ENCODE data around the gene DDI2. TPM values are rescaled to one million over a fixed set of nuclear protein-coding genes. Genes with fewer than 3 reads are reported as not detected.

DDI2 gene
- total and polyA plus RNA-seq, 9 of the 15 experiments (the other 6 are each of a cell fraction or from before 2014, with no cell fraction given) = 6.5 to 48.4 (median 21.2) TPM

DNA sequence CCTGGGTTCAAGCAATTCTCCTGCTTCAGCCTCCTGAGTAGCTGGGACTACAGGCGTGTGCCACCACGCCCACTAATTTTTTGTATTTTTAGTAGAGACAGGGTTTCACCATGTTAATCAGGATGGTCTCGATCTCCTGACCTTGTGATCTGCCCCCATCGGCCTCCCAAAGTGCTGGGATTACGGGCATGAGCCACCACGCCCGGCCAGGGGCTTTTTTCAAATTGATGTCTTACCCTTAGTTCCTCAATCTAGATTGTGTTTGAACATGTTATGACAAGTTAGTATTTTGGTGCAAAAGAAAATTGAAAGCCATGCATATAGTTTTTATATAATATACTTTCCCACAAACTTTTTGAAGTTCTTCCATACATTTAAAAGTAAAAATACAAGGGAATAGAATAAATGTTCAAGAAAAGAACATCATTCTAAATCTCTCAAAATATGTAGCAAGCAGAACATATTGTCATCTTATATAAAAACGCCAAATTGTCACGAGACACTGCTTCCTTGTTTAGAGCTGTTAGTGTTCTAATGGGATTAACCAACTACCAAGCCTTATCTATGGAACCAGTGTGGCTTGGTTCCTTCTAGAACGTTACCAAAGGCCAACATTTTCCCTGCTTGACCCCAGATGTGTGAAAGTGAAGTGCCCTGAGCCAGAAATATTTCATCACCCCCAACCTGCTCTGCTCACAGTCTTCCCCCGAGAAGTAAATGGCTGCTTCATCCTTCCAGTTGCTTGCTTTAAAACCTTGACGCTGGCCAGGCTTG is 57.3 kb downstream of the DDI2 start (continued):
- TF ChIP-seq, protein P1, sequence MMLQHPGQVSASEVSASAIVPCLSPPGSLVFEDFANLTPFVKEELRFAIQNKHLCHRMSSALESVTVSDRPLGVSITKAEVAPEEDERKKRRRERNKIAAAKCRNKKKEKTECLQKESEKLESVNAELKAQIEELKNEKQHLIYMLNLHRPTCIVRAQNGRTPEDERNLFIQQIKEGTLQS (IDR thresholded peaks at IDR 0.05) = peak; percentile 79
- TF ChIP-seq, protein P1 (CRISPR knock-in tag; conservative IDR thresholded peaks at IDR 0.05) = no peak
- TF ChIP-seq, protein P2, sequence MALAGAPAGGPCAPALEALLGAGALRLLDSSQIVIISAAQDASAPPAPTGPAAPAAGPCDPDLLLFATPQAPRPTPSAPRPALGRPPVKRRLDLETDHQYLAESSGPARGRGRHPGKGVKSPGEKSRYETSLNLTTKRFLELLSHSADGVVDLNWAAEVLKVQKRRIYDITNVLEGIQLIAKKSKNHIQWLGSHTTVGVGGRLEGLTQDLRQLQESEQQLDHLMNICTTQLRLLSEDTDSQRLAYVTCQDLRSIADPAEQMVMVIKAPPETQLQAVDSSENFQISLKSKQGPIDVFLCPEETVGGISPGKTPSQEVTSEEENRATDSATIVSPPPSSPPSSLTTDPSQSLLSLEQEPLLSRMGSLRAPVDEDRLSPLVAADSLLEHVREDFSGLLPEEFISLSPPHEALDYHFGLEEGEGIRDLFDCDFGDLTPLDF (CRISPR knock-in tag; IDR thresholded peaks at IDR 0.05) = no peak
- TF ChIP-seq CBX2 (IDR thresholded peaks at IDR 0.05; ENCODE audit: insufficient read depth, low read length, poor library complexity, severe bottlenecking) (no peak), STAT5A (IDR thresholded peaks at IDR 0.05; ENCODE audit: borderline replicate concordance, low read length) (no peak; the same call in 1 of the 2 replicates), NR2C2 (CRISPR knock-in tag; IDR thresholded peaks at IDR 0.05) (no peak), NR2C2 (tag; IDR thresholded peaks at IDR 0.05) (peak; percentile 31; the same call in 1 of the 2 replicates), ZNF146 (CRISPR knock-in tag; IDR thresholded peaks at IDR 0.05; ENCODE audit: unreplicated experiment) (no peak), SMARCA4 (IDR thresholded peaks at IDR 0.05) (peak; percentile 14; the same call in 1 of the 2 replicates), RFX7 (CRISPR knock-in tag; IDR thresholded peaks at IDR 0.05) (no peak), IRF2 (CRISPR knock-in tag; IDR thresholded peaks at IDR 0.05) (no peak), CBFA2T3 (IDR thresholded peaks at IDR 0.05) (peak; percentile 82), PHF21A (IDR thresholded peaks at IDR 0.05; ENCODE audit: borderline replicate concordance, low read depth) (no peak), HMG20B (CRISPR knock-in tag; IDR thresholded peaks at IDR 0.05) (no peak)
- TF ChIP-seq, protein P3, sequence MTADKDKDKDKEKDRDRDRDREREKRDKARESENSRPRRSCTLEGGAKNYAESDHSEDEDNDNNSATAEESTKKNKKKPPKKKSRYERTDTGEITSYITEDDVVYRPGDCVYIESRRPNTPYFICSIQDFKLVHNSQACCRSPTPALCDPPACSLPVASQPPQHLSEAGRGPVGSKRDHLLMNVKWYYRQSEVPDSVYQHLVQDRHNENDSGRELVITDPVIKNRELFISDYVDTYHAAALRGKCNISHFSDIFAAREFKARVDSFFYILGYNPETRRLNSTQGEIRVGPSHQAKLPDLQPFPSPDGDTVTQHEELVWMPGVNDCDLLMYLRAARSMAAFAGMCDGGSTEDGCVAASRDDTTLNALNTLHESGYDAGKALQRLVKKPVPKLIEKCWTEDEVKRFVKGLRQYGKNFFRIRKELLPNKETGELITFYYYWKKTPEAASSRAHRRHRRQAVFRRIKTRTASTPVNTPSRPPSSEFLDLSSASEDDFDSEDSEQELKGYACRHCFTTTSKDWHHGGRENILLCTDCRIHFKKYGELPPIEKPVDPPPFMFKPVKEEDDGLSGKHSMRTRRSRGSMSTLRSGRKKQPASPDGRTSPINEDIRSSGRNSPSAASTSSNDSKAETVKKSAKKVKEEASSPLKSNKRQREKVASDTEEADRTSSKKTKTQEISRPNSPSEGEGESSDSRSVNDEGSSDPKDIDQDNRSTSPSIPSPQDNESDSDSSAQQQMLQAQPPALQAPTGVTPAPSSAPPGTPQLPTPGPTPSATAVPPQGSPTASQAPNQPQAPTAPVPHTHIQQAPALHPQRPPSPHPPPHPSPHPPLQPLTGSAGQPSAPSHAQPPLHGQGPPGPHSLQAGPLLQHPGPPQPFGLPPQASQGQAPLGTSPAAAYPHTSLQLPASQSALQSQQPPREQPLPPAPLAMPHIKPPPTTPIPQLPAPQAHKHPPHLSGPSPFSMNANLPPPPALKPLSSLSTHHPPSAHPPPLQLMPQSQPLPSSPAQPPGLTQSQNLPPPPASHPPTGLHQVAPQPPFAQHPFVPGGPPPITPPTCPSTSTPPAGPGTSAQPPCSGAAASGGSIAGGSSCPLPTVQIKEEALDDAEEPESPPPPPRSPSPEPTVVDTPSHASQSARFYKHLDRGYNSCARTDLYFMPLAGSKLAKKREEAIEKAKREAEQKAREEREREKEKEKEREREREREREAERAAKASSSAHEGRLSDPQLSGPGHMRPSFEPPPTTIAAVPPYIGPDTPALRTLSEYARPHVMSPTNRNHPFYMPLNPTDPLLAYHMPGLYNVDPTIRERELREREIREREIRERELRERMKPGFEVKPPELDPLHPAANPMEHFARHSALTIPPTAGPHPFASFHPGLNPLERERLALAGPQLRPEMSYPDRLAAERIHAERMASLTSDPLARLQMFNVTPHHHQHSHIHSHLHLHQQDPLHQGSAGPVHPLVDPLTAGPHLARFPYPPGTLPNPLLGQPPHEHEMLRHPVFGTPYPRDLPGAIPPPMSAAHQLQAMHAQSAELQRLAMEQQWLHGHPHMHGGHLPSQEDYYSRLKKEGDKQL (CRISPR knock-in tag; IDR thresholded peaks at IDR 0.05; ENCODE audit: borderline replicate concordance) = no peak
- TF ChIP-seq, protein P4, sequence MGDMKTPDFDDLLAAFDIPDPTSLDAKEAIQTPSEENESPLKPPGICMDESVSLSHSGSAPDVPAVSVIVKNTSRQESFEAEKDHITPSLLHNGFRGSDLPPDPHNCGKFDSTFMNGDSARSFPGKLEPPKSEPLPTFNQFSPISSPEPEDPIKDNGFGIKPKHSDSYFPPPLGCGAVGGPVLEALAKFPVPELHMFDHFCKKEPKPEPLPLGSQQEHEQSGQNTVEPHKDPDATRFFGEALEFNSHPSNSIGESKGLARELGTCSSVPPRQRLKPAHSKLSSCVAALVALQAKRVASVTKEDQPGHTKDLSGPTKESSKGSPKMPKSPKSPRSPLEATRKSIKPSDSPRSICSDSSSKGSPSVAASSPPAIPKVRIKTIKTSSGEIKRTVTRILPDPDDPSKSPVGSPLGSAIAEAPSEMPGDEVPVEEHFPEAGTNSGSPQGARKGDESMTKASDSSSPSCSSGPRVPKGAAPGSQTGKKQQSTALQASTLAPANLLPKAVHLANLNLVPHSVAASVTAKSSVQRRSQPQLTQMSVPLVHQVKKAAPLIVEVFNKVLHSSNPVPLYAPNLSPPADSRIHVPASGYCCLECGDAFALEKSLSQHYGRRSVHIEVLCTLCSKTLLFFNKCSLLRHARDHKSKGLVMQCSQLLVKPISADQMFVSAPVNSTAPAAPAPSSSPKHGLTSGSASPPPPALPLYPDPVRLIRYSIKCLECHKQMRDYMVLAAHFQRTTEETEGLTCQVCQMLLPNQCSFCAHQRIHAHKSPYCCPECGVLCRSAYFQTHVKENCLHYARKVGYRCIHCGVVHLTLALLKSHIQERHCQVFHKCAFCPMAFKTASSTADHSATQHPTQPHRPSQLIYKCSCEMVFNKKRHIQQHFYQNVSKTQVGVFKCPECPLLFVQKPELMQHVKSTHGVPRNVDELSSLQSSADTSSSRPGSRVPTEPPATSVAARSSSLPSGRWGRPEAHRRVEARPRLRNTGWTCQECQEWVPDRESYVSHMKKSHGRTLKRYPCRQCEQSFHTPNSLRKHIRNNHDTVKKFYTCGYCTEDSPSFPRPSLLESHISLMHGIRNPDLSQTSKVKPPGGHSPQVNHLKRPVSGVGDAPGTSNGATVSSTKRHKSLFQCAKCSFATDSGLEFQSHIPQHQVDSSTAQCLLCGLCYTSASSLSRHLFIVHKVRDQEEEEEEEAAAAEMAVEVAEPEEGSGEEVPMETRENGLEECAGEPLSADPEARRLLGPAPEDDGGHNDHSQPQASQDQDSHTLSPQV (IDR thresholded peaks at IDR 0.05) = peak; percentile 71
